HG03432 (cell line): Measurements from ENCODE around the gene UBE2E2.
"Not testable (repeated sequence)": the region's sequence is repeated elsewhere in the genome, so short reads cannot be mapped to it uniquely, and the experiment has no call there.

Source experiments
- ATAC-seq: cut with Tn5 transposase; IDR thresholded peaks from one replicate; pipeline ENCODE4 v1.9.1; 2021; ENCODE audit warnings: mild to moderate bottlenecking, moderate library complexity; ENCODE audit not compliant: unreplicated experiment

Gene UBE2E2

GRCh38 chr3:23202921-23203707 lies at the start of gene UBE2E2:
UBE2E2 (plus strand) TSS chr3:23203327.
- peak; percentile 78 for ATAC-seq

- no peak for ATAC-seq
Observed at GRCh38 chr3:23153436-23153835, 49.7 kb upstream of the UBE2E2 start.

- ATAC-seq, result no peak
Observed at GRCh38 chr3:23157331-23157730, 45.8 kb upstream of the UBE2E2 start.

- ATAC-seq, result peak; percentile 12
Observed at GRCh38 chr3:23159929-23160328, 43.2 kb upstream of the UBE2E2 start.

- ATAC-seq, result no peak
Observed at GRCh38 chr3:23161308-23161707, 41.8 kb upstream of the UBE2E2 start.

- peak; percentile 65 for ATAC-seq
Observed at GRCh38 chr3:23161896-23162570, 41.1 kb upstream of the UBE2E2 start.

- peak; percentile 65 for ATAC-seq
Observed at GRCh38 chr3:23162934-23163333, 40.2 kb upstream of the UBE2E2 start.

- no peak for ATAC-seq
Observed at GRCh38 chr3:23164746-23165145, 38.4 kb upstream of the UBE2E2 start.

GRCh38 chr3:23165571-23165970 lies 37.6 kb upstream of the UBE2E2 start:
- ATAC-seq, result no peak

- ATAC-seq, result no peak
Observed at GRCh38 chr3:23166276-23166675, 36.9 kb upstream of the UBE2E2 start.

- no peak for ATAC-seq
Observed at GRCh38 chr3:23166845-23167244, 36.3 kb upstream of the UBE2E2 start.

GRCh38 chr3:23169551-23169950 lies 33.6 kb upstream of the UBE2E2 start:
- no peak for ATAC-seq

- no peak for ATAC-seq
Observed at GRCh38 chr3:23170291-23170690, 32.8 kb upstream of the UBE2E2 start.

- no peak for ATAC-seq
Observed at GRCh38 chr3:23172059-23172458, 31.1 kb upstream of the UBE2E2 start.

- no peak for ATAC-seq
Observed at GRCh38 chr3:23174426-23175039, 28.6 kb upstream of the UBE2E2 start.

GRCh38 chr3:23175341-23176083 lies 27.6 kb upstream of the UBE2E2 start:
- no peak for ATAC-seq

- ATAC-seq, result not testable (repeated sequence)
Observed at GRCh38 chr3:23176839-23177238, 26.3 kb upstream of the UBE2E2 start.

GRCh38 chr3:23182996-23183513 lies 20.1 kb upstream of the UBE2E2 start:
- ATAC-seq, result no peak

- no peak for ATAC-seq
Observed at GRCh38 chr3:23183731-23184130, 19.4 kb upstream of the UBE2E2 start.

- ATAC-seq, result no peak
Observed at GRCh38 chr3:23185861-23186260, 17.3 kb upstream of the UBE2E2 start.

GRCh38 chr3:23189187-23189586 lies 13.9 kb upstream of the UBE2E2 start:
- no peak for ATAC-seq
